ENCODE measurements around the gene TIMP2. TPM values are rescaled to one million over a fixed set of nuclear protein-coding genes. Genes with fewer than 3 reads are reported as not detected.
A peak's percentile ranks its signal among the peaks of the same experiment; 100 is the strongest.

Gene TIMP2
- total and polyA plus RNA-seq, 2 of the 8 experiments (the other 6 are each of a cell fraction or from before 2014, with no cell fraction given) = 18.2 to 43.3 TPM

- Histone ChIP-seq H3K27me3 (replicated peaks in 1 of 4; ENCODE audit: control insufficient read depth in 3 of 4, extremely low read depth in 1 of 4, insufficient read depth in 3 of 4, low read length in 3 of 4) (no peaks in the 10 kb centered on the region), H2BK15ac (ENCODE audit: low read length) (no peak overlapping the region; the same call in 1 of the 2 replicates), H2BK5ac (ENCODE audit: low read depth, low read length) (no peak overlapping the region; the same call in 1 of the 2 replicates), H3K4ac (replicated peaks; ENCODE audit: insufficient read length, low read depth, low read length) (peak overlapping the region; percentile 6), H3K23me2 (ENCODE audit: low read depth, low read length) (peaks cover 11% of the 10 kb centered on the region; the same call in 1 of the 2 replicates), H3K9me3 (ENCODE audit: insufficient read depth in 2 of 2, low read depth in 1 of 2, low read length in 1 of 2) (no peaks in the 10 kb centered on the region), H4K20me1 (replicated peaks in 1 of 2; ENCODE audit: control insufficient read depth in 1 of 2, insufficient read depth in 2 of 2, low read length in 2 of 2) (peaks cover 3 to 12% of the 10 kb centered on the region in 2 experiments), H3K4me1 (replicated peaks in 1 of 4; ENCODE audit: control insufficient read depth in 3 of 4, insufficient read depth in 4 of 4, low read length in 3 of 4) (peaks cover 4 to 16% (median 10%) of the 10 kb centered on the region in 4 experiments), H3K9ac (replicated peaks in 1 of 4; ENCODE audit: extremely low read depth in 1 of 4, low read depth in 3 of 4, low read length in 3 of 4) (peak overlapping the region in 3 of 4 experiments; percentile 13 to 48 (median 43); a peak in 4 of 7 replicates), H4K5ac (ENCODE audit: insufficient read length, low read depth, low read length) (peak overlapping the region; percentile 46), H3K79me2 (ENCODE audit: control insufficient read depth in 1 of 2, insufficient read depth in 2 of 2, low read length in 2 of 2) (peaks cover 0 to 27% of the 10 kb centered on the region in 2 experiments; a peak in 2 of 4 replicates), H3K56ac (replicated peaks; ENCODE audit: insufficient read length, low read depth, low read length) (peak overlapping the region; percentile 59), H3K18ac (ENCODE audit: extremely low read depth, low read length) (no peak overlapping the region; the same call in none of the 2 replicates), H2BK20ac (ENCODE audit: low read length) (no peak overlapping the region), H3K23ac (ENCODE audit: insufficient read length) (no peak overlapping the region), H3K79me1 (ENCODE audit: low read depth, low read length) (peaks cover 3% of the 10 kb centered on the region), H3K4me3 (ENCODE audit: extremely low read depth in 1 of 4, insufficient read depth in 2 of 4, low read depth in 3 of 4, low read length in 4 of 4) (peak overlapping the region; percentile 45 to 75 (median 54)), H3K14ac (ENCODE audit: insufficient read length) (no peak overlapping the region), H2BK120ac (replicated peaks; ENCODE audit: low read depth, low read length) (peak overlapping the region; percentile 2), H2AFZ (ENCODE audit: low read length) (no peak overlapping the region), H2AK5ac (ENCODE audit: low read depth, low read length) (no peak overlapping the region), H3K4me2 (ENCODE audit: insufficient read depth in 1 of 2, low read depth in 2 of 2, low read length in 2 of 2) (peak overlapping the region; percentile 81 to 93), H2BK12ac (ENCODE audit: low read depth, low read length) (peak overlapping the region; percentile 84; the same call in 1 of the 2 replicates), H4K8ac (ENCODE audit: extremely low read depth, insufficient read depth, low read length) (peak overlapping the region; percentile 92), H3K27ac (ENCODE audit: low read depth, low read length) (peak overlapping the region; percentile 70; the same call in 1 of the 2 replicates), H4K91ac (replicated peaks; ENCODE audit: insufficient read length, low read length) (peak overlapping the region; percentile 93), H3K36me3 (ENCODE audit: control insufficient read depth in 2 of 4, insufficient read depth in 4 of 4, low read length in 3 of 4) (peaks cover 0 to 3% (median 0%) of the 10 kb centered on the region in 4 experiments; a peak in 1 of 8 replicates)
- 31% methylated on average over 31 of the region's 33 CpGs; no CpG with 5 or more reads in 1 of the 2 experiments for WGBS, 2 experiments (ENCODE audit: extremely low coverage in 1 of 2, insufficient coverage in 1 of 2, insufficient read length in 1 of 2, insufficient replicate concordance in 2 of 2, low coverage in 1 of 2, low lambda C conversion rate in 2 of 2, missing lambda C conversion rate in 1 of 2)
- DNase-seq (ENCODE audit: low read depth in 1 of 2, low spot score in 2 of 2) (peak in 1 of 2 experiments; percentile 68), FAIRE-seq (no peak)
- POLR2A ChIA-PET (ENCODE audit: partially characterized antibody) = interaction anchor here (0.6 to 2.8 kb wide), 6 partner anchors 10 to 255 kb away, joined by 3 to 12 read pairs (median 3); no protein-coding TSS in a partner anchor
- CTCF ChIA-PET (ENCODE audit: partially characterized antibody) = interaction anchor here (0.6 kb wide), 2 partner anchors 70 to 97 kb away, joined by 3 read pairs; no protein-coding TSS in a partner anchor
- TF ChIP-seq, protein P1, sequence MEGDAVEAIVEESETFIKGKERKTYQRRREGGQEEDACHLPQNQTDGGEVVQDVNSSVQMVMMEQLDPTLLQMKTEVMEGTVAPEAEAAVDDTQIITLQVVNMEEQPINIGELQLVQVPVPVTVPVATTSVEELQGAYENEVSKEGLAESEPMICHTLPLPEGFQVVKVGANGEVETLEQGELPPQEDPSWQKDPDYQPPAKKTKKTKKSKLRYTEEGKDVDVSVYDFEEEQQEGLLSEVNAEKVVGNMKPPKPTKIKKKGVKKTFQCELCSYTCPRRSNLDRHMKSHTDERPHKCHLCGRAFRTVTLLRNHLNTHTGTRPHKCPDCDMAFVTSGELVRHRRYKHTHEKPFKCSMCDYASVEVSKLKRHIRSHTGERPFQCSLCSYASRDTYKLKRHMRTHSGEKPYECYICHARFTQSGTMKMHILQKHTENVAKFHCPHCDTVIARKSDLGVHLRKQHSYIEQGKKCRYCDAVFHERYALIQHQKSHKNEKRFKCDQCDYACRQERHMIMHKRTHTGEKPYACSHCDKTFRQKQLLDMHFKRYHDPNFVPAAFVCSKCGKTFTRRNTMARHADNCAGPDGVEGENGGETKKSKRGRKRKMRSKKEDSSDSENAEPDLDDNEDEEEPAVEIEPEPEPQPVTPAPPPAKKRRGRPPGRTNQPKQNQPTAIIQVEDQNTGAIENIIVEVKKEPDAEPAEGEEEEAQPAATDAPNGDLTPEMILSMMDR (IDR thresholded peaks at IDR 0.05; ENCODE audit: control extremely low read depth in 1 of 3, insufficient read depth in 1 of 3, low read depth in 1 of 3, low read length in 3 of 3) = no peak
- TF ChIP-seq POU5F1 (IDR thresholded peaks at IDR 0.05; ENCODE audit: low read depth, low read length) (no peak), SP4 (IDR thresholded peaks at IDR 0.05; ENCODE audit: low read length) (no peak), RBBP5 (IDR thresholded peaks at IDR 0.05; ENCODE audit: borderline replicate concordance, low read depth, low read length) (no peak), NANOG (IDR thresholded peaks at IDR 0.05; ENCODE audit: insufficient read depth, low read depth, low read length, poor library complexity, severe bottlenecking) (no peak), SIRT6 (IDR thresholded peaks at IDR 0.05; ENCODE audit: low read length) (no peak), PHF8 (conservative IDR thresholded peaks at IDR 0.05; ENCODE audit: low read depth, low read length) (peak; percentile 51; the same call in 1 of the 2 replicates), SUZ12 (IDR thresholded peaks at IDR 0.05; ENCODE audit: low read length) (no peak)
These were observed 722 bp upstream of the TIMP2 start for GRCh38 chr17:78925662-78926555.

All from H1 (cell line).